Neural cell (in vitro differentiated cells): ENCODE results near the gene JUND. TPM values are rescaled to one million over a fixed set of nuclear protein-coding genes. Genes with fewer than 3 reads are reported as not detected.

Experiments
- H2AFZ ChIP-seq: fragments of 200-600, 300-800 bp; sonication (generic), shearing (Covaris generic); 2 replicates; pipeline ENCODE4 v1.6.0; 2014; ENCODE audit warnings: low read depth, mild to moderate bottlenecking, antibody characterized with exemption, low read length, moderate library complexity
- H3F3A ChIP-seq: fragments of 200-600 bp; shearing (Covaris generic); 2 replicates; pipeline ENCODE4 v1.6.1; 2016; ENCODE audit warnings: mild to moderate bottlenecking, moderate library complexity, mixed read lengths, antibody characterized with exemption, low read length; ENCODE audit not compliant: insufficient read depth, poor library complexity, severe bottlenecking
- H3K27ac ChIP-seq: fragments of 200-600, 300-800 bp; sonication (generic), shearing (Covaris generic); 2 replicates; pipeline ENCODE4 v1.5.1; 2014; ENCODE audit warnings: mild to moderate bottlenecking, low read length, moderate library complexity
- H3K27me3 ChIP-seq: fragments of 300-800, 200-600 bp; sonication (generic), shearing (Covaris generic); 2 replicates; pipeline ENCODE4 v1.6.0; 2014; ENCODE audit warnings: mild to moderate bottlenecking, low read depth, low read length, moderate library complexity; ENCODE audit not compliant: insufficient read depth
- H3K36me3 ChIP-seq: fragments of 300-800, 200-600 bp; sonication (generic), shearing (Covaris generic); 2 replicates; pipeline ENCODE4 v1.5.1; 2014; ENCODE audit warnings: mild to moderate bottlenecking, antibody characterized with exemption, low read length, moderate library complexity; ENCODE audit not compliant: insufficient read depth
- H3K4me2 ChIP-seq: fragments of 300-800, 200-600 bp; sonication (generic), shearing (Covaris generic); 2 replicates; pipeline ENCODE4 v1.6.0; 2014; ENCODE audit warnings: mild to moderate bottlenecking, low read length
- H3K4me3 ChIP-seq: fragments of 300-800, 200-600 bp; sonication (generic), shearing (Covaris generic); 2 replicates; pipeline ENCODE4 v1.5.1; 2014; ENCODE audit warnings: mild to moderate bottlenecking, low read length, moderate library complexity
- H3K79me2 ChIP-seq: fragments of 200-600 bp; shearing (Covaris generic); replicated peaks from 2 replicates; pipeline ENCODE4 v1.6.0; 2014; ENCODE audit warnings: mild to moderate bottlenecking, low read length, moderate library complexity; ENCODE audit not compliant: insufficient read depth
- H3K9ac ChIP-seq: fragments of 300-800, 200-600 bp; sonication (generic), shearing (Covaris generic); 2 replicates; pipeline ENCODE4 v1.6.1; 2016; ENCODE audit warnings: mild to moderate bottlenecking, low read length, mixed read lengths
- H3K9me2 ChIP-seq: fragments of 200-600 bp; shearing (Covaris generic); 2 replicates; pipeline ENCODE4 v1.6.1; 2016; ENCODE audit warnings: mild to moderate bottlenecking, low read length, mixed read lengths; ENCODE audit not compliant: insufficient read depth
- H3K9me3 ChIP-seq: fragments of 200-600, 300-800 bp; sonication (generic), shearing (Covaris generic); 2 replicates; pipeline ENCODE4 v1.6.1; 2016; ENCODE audit warnings: mild to moderate bottlenecking, mixed run types, low read length, moderate library complexity, mixed read lengths
- H4K20me1 ChIP-seq: fragments of 200-600 bp; shearing (Covaris generic); 2 replicates; pipeline ENCODE4 v1.6.1; 2016; ENCODE audit warnings: mild to moderate bottlenecking, mixed run types; ENCODE audit not compliant: insufficient read depth
- EP300 ChIP-seq: fragments of 450-650 bp; conservative IDR thresholded peaks from 2 replicates; pipeline ENCODE4 v1.6.1; 2014; ENCODE audit warnings: antibody characterized with exemption, mild to moderate bottlenecking, moderate library complexity; ENCODE audit not compliant: poor library complexity, severe bottlenecking
- EZH2 ChIP-seq: fragments of 200-600, 300-800 bp; shearing (Covaris generic), sonication (generic); IDR thresholded peaks from 2 replicates; pipeline ENCODE4 v1.6.1; 2014; ENCODE audit warnings: antibody characterized with exemption, low read length, borderline replicate concordance, mild to moderate bottlenecking; ENCODE audit not compliant: insufficient read depth, poor library complexity, severe bottlenecking
- MXI1 ChIP-seq: fragments of 450-650 bp; conservative IDR thresholded peaks from 2 replicates; pipeline ENCODE4 v1.6.1; 2014; ENCODE audit warnings: antibody characterized with exemption, mild to moderate bottlenecking; ENCODE audit not compliant: poor library complexity, severe bottlenecking
- POLR2AphosphoS5 ChIP-seq: IDR thresholded peaks from 2 replicates; pipeline ENCODE4 v1.6.1; 2012
- RAD21 ChIP-seq: fragments of 450-650 bp; conservative IDR thresholded peaks from 2 replicates; pipeline ENCODE4 v1.6.1; 2014; ENCODE audit warnings: antibody characterized with exemption, mild to moderate bottlenecking, moderate library complexity
- SMC3 ChIP-seq: fragments of 450-650 bp; conservative IDR thresholded peaks from 2 replicates; pipeline ENCODE4 v1.6.1; 2014; ENCODE audit warnings: antibody characterized with exemption, mild to moderate bottlenecking, moderate library complexity; ENCODE audit not compliant: poor library complexity
- TAF1 ChIP-seq: IDR thresholded peaks from 2 replicates; pipeline ENCODE4 v1.6.1; 2012; ENCODE audit warnings: low read depth
- polyA plus RNA-seq: library from polyadenylated mRNA; depleted of rRNA; stranded (reverse); fragments of >200 nt; gene quantifications from 2 replicates; pipeline ENCODE4 v1.2.3, GENCODE V29; 2014
- TF ChIP-seq, protein P1 (sequence below): IDR thresholded peaks from 2 replicates; pipeline ENCODE4 v1.6.1; 2012; ENCODE audit warnings: borderline replicate concordance
- TF ChIP-seq, protein P2 (sequence below): fragments of 450-650 bp; IDR thresholded peaks from 2 replicates; pipeline ENCODE4 v1.5.1; 2014; ENCODE audit warnings: antibody characterized with exemption, mild to moderate bottlenecking, moderate library complexity; ENCODE audit not compliant: poor library complexity, severe bottlenecking

The JUND gene
- polyA plus RNA-seq, 1 donor from 2014 or later = 94.9 TPM

DNA sequence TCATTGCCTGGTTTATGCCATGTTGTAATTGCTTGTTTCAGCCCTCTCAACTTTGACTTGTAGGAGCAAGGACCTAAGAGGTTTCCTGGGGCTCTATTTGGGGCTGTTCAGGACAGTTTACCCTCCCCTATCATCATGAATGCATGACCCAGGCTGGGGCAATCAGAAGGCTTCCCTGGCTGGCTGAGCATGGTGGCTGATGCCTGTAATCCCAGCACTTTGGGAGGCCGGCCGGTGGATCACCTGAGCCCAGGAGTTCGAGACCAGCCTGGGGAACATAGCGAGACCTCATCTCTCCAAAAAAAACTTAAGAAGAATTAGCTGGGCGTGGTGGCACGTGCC lies 47.6 kb upstream of the JUND start:
- H3K36me3 ChIP-seq = no peaks in the 10 kb centered on the region
- peak overlapping the region; percentile 18 for H3K27ac ChIP-seq
- no peak overlapping the region for H3K9ac ChIP-seq
- H3F3A ChIP-seq = no peaks in the 10 kb centered on the region
- TF ChIP-seq RAD21 (no peak), SMC3 (no peak), EZH2 (no peak), EP300 (no peak), TAF1 (no peak), MXI1 (no peak), POLR2AphosphoS5 (no peak)
- TF ChIP-seq, protein P1, sequence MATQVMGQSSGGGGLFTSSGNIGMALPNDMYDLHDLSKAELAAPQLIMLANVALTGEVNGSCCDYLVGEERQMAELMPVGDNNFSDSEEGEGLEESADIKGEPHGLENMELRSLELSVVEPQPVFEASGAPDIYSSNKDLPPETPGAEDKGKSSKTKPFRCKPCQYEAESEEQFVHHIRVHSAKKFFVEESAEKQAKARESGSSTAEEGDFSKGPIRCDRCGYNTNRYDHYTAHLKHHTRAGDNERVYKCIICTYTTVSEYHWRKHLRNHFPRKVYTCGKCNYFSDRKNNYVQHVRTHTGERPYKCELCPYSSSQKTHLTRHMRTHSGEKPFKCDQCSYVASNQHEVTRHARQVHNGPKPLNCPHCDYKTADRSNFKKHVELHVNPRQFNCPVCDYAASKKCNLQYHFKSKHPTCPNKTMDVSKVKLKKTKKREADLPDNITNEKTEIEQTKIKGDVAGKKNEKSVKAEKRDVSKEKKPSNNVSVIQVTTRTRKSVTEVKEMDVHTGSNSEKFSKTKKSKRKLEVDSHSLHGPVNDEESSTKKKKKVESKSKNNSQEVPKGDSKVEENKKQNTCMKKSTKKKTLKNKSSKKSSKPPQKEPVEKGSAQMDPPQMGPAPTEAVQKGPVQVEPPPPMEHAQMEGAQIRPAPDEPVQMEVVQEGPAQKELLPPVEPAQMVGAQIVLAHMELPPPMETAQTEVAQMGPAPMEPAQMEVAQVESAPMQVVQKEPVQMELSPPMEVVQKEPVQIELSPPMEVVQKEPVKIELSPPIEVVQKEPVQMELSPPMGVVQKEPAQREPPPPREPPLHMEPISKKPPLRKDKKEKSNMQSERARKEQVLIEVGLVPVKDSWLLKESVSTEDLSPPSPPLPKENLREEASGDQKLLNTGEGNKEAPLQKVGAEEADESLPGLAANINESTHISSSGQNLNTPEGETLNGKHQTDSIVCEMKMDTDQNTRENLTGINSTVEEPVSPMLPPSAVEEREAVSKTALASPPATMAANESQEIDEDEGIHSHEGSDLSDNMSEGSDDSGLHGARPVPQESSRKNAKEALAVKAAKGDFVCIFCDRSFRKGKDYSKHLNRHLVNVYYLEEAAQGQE = no peak
- TF ChIP-seq, protein P2, sequence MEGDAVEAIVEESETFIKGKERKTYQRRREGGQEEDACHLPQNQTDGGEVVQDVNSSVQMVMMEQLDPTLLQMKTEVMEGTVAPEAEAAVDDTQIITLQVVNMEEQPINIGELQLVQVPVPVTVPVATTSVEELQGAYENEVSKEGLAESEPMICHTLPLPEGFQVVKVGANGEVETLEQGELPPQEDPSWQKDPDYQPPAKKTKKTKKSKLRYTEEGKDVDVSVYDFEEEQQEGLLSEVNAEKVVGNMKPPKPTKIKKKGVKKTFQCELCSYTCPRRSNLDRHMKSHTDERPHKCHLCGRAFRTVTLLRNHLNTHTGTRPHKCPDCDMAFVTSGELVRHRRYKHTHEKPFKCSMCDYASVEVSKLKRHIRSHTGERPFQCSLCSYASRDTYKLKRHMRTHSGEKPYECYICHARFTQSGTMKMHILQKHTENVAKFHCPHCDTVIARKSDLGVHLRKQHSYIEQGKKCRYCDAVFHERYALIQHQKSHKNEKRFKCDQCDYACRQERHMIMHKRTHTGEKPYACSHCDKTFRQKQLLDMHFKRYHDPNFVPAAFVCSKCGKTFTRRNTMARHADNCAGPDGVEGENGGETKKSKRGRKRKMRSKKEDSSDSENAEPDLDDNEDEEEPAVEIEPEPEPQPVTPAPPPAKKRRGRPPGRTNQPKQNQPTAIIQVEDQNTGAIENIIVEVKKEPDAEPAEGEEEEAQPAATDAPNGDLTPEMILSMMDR = no peak
- peak overlapping the region; percentile 16 for H3K4me2 ChIP-seq
- H3K4me3 ChIP-seq = peak overlapping the region; percentile 60
- no peaks in the 10 kb centered on the region for H3K79me2 ChIP-seq
- H3K9me3 ChIP-seq = no peaks in the 10 kb centered on the region
- H4K20me1 ChIP-seq = no peaks in the 10 kb centered on the region
- no peak overlapping the region for H2AFZ ChIP-seq
- no peaks in the 10 kb centered on the region for H3K9me2 ChIP-seq
- H3K27me3 ChIP-seq = no peaks in the 10 kb centered on the region

DNA sequence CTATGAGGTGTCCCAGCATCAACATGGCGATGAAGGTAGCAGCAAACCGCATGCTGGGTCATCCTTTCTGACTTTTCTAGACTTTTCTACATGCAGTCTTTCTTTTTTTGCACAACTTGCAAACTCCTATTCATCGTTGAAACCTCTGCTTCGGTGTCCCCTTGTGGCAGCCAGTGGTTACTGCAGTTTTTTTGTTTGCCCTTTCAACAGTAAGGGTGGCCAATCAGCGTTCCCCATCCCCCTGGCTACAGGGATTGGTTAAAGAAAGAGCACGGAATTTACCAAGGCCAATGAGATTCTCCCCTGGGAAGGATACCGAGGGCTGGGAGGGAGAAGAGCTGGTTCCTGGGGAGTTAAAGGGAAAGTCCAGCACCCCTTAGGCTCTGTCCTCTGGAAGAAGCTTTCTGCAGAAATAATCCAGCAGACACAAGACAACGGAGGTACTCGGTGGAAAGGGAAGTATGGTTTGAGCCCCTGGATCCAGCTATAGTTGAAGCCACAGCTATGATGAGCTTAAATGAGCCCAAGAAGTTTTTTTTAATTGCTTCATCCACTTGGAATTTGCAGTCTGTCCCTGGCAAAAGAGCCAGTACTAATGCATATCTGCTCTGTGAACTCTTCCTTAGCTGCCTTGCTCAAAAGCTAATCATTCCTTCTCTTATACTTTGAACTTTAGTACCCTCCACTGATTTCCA lies 47.1 kb upstream of the JUND start:
- TF ChIP-seq POLR2AphosphoS5 (no peak), SMC3 (peak; percentile 90), EZH2 (no peak), TAF1 (no peak), EP300 (no peak), RAD21 (peak; percentile 86), MXI1 (peak; percentile 40)
- TF ChIP-seq, protein P1 = no peak
- TF ChIP-seq, protein P2 = peak; percentile 95
- peak overlapping the region; percentile 24 for H3K9ac ChIP-seq
- peak overlapping the region; percentile 18 for H3K27ac ChIP-seq
- H3K36me3 ChIP-seq = no peaks in the 10 kb centered on the region
- no peaks in the 10 kb centered on the region for H3K9me3 ChIP-seq
- H3K79me2 ChIP-seq = no peaks in the 10 kb centered on the region
- no peak overlapping the region for H2AFZ ChIP-seq
- no peaks in the 10 kb centered on the region for H3K27me3 ChIP-seq
- peak overlapping the region; percentile 60 for H3K4me3 ChIP-seq
- H4K20me1 ChIP-seq = no peaks in the 10 kb centered on the region
- H3F3A ChIP-seq = no peaks in the 10 kb centered on the region
- no peaks in the 10 kb centered on the region for H3K9me2 ChIP-seq
- H3K4me2 ChIP-seq = peak overlapping the region; percentile 16
